ENCODE measurements around the gene CDK9.

DNA sequence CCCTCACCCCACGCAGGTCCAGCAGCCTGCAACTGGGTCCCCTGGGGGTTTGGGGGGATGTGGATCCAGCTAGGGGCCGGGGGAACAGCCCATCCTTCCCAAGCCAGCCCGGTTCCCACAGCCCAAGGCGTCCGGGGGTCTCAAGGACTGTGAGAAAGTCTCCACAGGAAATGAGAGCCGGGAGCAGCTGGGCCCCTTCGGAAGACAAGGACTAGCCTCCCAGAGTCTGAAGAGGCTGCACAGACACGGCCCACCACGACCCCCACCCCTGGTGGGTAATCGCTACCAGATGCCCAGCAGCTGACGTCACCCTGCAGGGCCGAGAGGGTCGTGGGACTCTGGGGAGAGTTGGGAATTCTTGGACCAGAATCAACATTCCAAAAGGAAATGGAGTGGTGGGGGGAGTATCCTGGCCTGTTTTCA, 17.9 kb upstream of the CDK9 start:
- TF ChIP-seq, protein P1, sequence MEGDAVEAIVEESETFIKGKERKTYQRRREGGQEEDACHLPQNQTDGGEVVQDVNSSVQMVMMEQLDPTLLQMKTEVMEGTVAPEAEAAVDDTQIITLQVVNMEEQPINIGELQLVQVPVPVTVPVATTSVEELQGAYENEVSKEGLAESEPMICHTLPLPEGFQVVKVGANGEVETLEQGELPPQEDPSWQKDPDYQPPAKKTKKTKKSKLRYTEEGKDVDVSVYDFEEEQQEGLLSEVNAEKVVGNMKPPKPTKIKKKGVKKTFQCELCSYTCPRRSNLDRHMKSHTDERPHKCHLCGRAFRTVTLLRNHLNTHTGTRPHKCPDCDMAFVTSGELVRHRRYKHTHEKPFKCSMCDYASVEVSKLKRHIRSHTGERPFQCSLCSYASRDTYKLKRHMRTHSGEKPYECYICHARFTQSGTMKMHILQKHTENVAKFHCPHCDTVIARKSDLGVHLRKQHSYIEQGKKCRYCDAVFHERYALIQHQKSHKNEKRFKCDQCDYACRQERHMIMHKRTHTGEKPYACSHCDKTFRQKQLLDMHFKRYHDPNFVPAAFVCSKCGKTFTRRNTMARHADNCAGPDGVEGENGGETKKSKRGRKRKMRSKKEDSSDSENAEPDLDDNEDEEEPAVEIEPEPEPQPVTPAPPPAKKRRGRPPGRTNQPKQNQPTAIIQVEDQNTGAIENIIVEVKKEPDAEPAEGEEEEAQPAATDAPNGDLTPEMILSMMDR (conservative IDR thresholded peaks at IDR 0.05; ENCODE audit: low read length), result no peak
- TF ChIP-seq EZH2phosphoT487 (IDR thresholded peaks at IDR 0.05; ENCODE audit: borderline replicate concordance, low read depth, low read length), result no peak
